Measurements from ENCODE around the gene PLCB4.
A peak's percentile ranks its signal among the peaks of the same experiment; 100 is the strongest.

The PLCB4 gene

GRCh38 chr20:9250511-9250910, 181.6 kb downstream of the PLCB4 start:
- no peak overlapping the region for H3K9ac ChIP-seq (ENCODE audit: low read length)
- H3K4me3 ChIP-seq (ENCODE audit: insufficient read depth in 1 of 2, low read depth in 1 of 2, low read length in 2 of 2) = no peak overlapping the region
- no peak overlapping the region for H3K18ac ChIP-seq (ENCODE audit: low read depth in 1 of 2, low read length in 2 of 2)
- no peaks in the 10 kb centered on the region for H3K9me3 ChIP-seq (ENCODE audit: control insufficient read depth, low read length)
- H2BK15ac ChIP-seq (ENCODE audit: low read depth, poor library complexity, severe bottlenecking) = no peak overlapping the region
- H2BK5ac ChIP-seq (ENCODE audit: low read depth, low read length, poor library complexity, severe bottlenecking) = no peak overlapping the region
- H2AFZ ChIP-seq (ENCODE audit: low read depth, low read length) = no peak overlapping the region
- H3K4me1 ChIP-seq (ENCODE audit: control insufficient read depth, insufficient read depth, low read depth, low read length) = peaks cover 4% of the 10 kb centered on the region
- no peak overlapping the region for H3K4me2 ChIP-seq (ENCODE audit: low read length, poor library complexity, severe bottlenecking)
- WGBS = 91% methylated on average over 1 of the region's 1 CpG
- H3K79me1 ChIP-seq (replicated peaks; ENCODE audit: low read length, poor library complexity, severe bottlenecking) = peaks cover 12% of the 10 kb centered on the region
- DNase-seq = no peak
- no peak overlapping the region for H3K4ac ChIP-seq (ENCODE audit: low read depth in 1 of 2, low read length in 2 of 2)
- no peak overlapping the region for H4K91ac ChIP-seq (ENCODE audit: low read length)
- H4K8ac ChIP-seq (ENCODE audit: low read length) = no peak overlapping the region
- no peak overlapping the region for H2BK12ac ChIP-seq (ENCODE audit: low read length in 2 of 2)
- H3K36me3 ChIP-seq (ENCODE audit: control insufficient read depth in 1 of 2, insufficient read depth in 2 of 2, low read depth in 1 of 2, low read length in 2 of 2) = no peaks in the 10 kb centered on the region
- H3K27ac ChIP-seq (ENCODE audit: low read length, poor library complexity, severe bottlenecking) = no peak overlapping the region
- H2BK120ac ChIP-seq (ENCODE audit: low read depth, low read length) = no peak overlapping the region
- H3K27me3 ChIP-seq (ENCODE audit: control insufficient read depth in 1 of 2, insufficient read depth in 1 of 2, low read length in 2 of 2) = no peaks in the 10 kb centered on the region
- no peak overlapping the region for H3K23ac ChIP-seq (ENCODE audit: low read length in 2 of 2)
- H3K14ac ChIP-seq (ENCODE audit: low read length in 2 of 2) = no peak overlapping the region
- no peak overlapping the region for H2AK5ac ChIP-seq (ENCODE audit: low read length, severe bottlenecking)

DNA sequence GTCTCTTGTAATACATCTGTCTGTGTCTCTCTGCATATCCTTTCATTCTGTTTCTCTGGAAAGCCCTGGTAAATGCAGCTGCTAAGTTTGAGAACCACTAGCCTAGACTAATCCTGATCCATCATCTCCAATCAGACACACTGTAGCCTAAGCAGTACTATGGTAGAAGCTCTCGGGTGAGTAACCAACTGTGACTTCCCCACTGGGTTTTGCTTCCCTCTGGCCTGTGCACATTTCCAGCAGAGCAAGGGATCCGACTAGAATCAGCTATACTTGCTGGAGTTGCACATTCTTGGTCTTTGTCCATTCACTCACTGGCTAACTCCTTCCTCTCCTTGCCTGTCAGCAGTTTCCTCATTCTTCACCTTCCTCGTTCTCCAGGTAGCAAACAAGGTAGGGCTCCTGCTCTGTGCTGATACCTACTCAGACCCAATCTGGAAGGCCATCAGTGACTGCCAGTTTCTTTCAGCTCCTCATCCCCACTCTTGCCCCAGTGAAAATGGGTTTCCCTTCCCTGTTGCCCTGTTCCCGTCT, 184.2 kb downstream of the PLCB4 start:
- Histone ChIP-seq H3K4me3 (ENCODE audit: insufficient read depth in 1 of 2, low read depth in 1 of 2, low read length in 2 of 2) (no peak overlapping the region), H4K91ac (ENCODE audit: low read length) (no peak overlapping the region), H4K8ac (ENCODE audit: low read length) (no peak overlapping the region), H3K36me3 (ENCODE audit: control insufficient read depth in 1 of 2, insufficient read depth in 2 of 2, low read depth in 1 of 2, low read length in 2 of 2) (no peaks in the 10 kb centered on the region), H3K79me1 (replicated peaks; ENCODE audit: low read length, poor library complexity, severe bottlenecking) (peaks cover 14% of the 10 kb centered on the region), H3K4me2 (ENCODE audit: low read length, poor library complexity, severe bottlenecking) (no peak overlapping the region), H3K4ac (ENCODE audit: low read depth in 1 of 2, low read length in 2 of 2) (no peak overlapping the region), H3K9me3 (ENCODE audit: control insufficient read depth, low read length) (no peaks in the 10 kb centered on the region), H3K4me1 (ENCODE audit: control insufficient read depth, insufficient read depth, low read depth, low read length) (peaks cover 4% of the 10 kb centered on the region), H2AFZ (ENCODE audit: low read depth, low read length) (no peak overlapping the region), H2BK15ac (ENCODE audit: low read depth, poor library complexity, severe bottlenecking) (no peak overlapping the region), H2BK5ac (ENCODE audit: low read depth, low read length, poor library complexity, severe bottlenecking) (no peak overlapping the region), H3K27me3 (ENCODE audit: control insufficient read depth in 1 of 2, insufficient read depth in 1 of 2, low read length in 2 of 2) (no peaks in the 10 kb centered on the region), H3K9ac (ENCODE audit: low read length) (no peak overlapping the region), H2BK12ac (ENCODE audit: low read length in 2 of 2) (no peak overlapping the region), H3K14ac (ENCODE audit: low read length in 2 of 2) (no peak overlapping the region), H3K23ac (ENCODE audit: low read length in 2 of 2) (no peak overlapping the region), H3K27ac (ENCODE audit: low read length, poor library complexity, severe bottlenecking) (peak overlapping the region; percentile 34), H2AK5ac (ENCODE audit: low read length, severe bottlenecking) (no peak overlapping the region), H3K18ac (ENCODE audit: low read depth in 1 of 2, low read length in 2 of 2) (no peak overlapping the region), H2BK120ac (ENCODE audit: low read depth, low read length) (no peak overlapping the region)
- no peak for DNase-seq
- WGBS = 91% methylated on average over 4 of the region's 4 CpGs

- Histone ChIP-seq H4K91ac (ENCODE audit: low read length) (no peak overlapping the region), H3K4me1 (ENCODE audit: control insufficient read depth, insufficient read depth, low read depth, low read length) (peaks cover 4% of the 10 kb centered on the region), H2AFZ (ENCODE audit: low read depth, low read length) (no peak overlapping the region), H3K9ac (ENCODE audit: low read length) (no peak overlapping the region), H3K4me2 (ENCODE audit: low read length, poor library complexity, severe bottlenecking) (no peak overlapping the region), H3K14ac (ENCODE audit: low read length in 2 of 2) (no peak overlapping the region), H2BK120ac (ENCODE audit: low read depth, low read length) (no peak overlapping the region), H3K18ac (ENCODE audit: low read depth in 1 of 2, low read length in 2 of 2) (no peak overlapping the region), H2BK5ac (ENCODE audit: low read depth, low read length, poor library complexity, severe bottlenecking) (no peak overlapping the region), H3K4me3 (ENCODE audit: insufficient read depth in 1 of 2, low read depth in 1 of 2, low read length in 2 of 2) (no peak overlapping the region), H3K9me3 (ENCODE audit: control insufficient read depth, low read length) (no peaks in the 10 kb centered on the region), H3K27me3 (ENCODE audit: control insufficient read depth in 1 of 2, insufficient read depth in 1 of 2, low read length in 2 of 2) (no peaks in the 10 kb centered on the region), H3K36me3 (ENCODE audit: control insufficient read depth in 1 of 2, insufficient read depth in 2 of 2, low read depth in 1 of 2, low read length in 2 of 2) (no peaks in the 10 kb centered on the region), H3K79me1 (replicated peaks; ENCODE audit: low read length, poor library complexity, severe bottlenecking) (peaks cover 12% of the 10 kb centered on the region), H3K4ac (ENCODE audit: low read depth in 1 of 2, low read length in 2 of 2) (no peak overlapping the region), H3K23ac (ENCODE audit: low read length in 2 of 2) (no peak overlapping the region), H2BK12ac (ENCODE audit: low read length in 2 of 2) (no peak overlapping the region), H2AK5ac (ENCODE audit: low read length, severe bottlenecking) (no peak overlapping the region), H3K27ac (ENCODE audit: low read length, poor library complexity, severe bottlenecking) (no peak overlapping the region), H4K8ac (ENCODE audit: low read length) (no peak overlapping the region), H2BK15ac (ENCODE audit: low read depth, poor library complexity, severe bottlenecking) (no peak overlapping the region)
- WGBS = 100% methylated on average over 1 of the region's 1 CpG
- DNase-seq = no peak
These were observed 186.3 kb downstream of the PLCB4 start for GRCh38 chr20:9255171-9255570.

DNA sequence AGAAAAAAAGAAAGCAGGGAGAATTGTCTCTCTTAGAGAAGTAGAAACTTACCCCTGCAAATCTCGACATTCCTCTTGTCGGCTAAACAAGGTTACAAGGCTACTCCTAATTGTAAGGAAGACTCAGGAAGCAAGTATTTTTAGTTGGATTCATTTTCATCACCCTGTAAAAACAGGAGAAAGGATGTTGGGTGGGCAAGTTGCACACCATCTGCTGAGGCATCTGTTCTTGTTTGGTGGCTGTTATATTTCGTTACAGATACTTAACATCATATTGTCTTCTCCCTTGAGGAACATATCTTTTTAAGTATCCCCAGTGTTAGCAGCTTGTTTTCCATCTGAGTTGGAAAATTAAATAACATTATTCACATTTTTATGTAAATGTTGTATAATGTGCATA, 187.5 kb downstream of the PLCB4 start:
- Histone ChIP-seq H2AFZ (ENCODE audit: low read depth, low read length) (no peak overlapping the region), H4K91ac (ENCODE audit: low read length) (no peak overlapping the region), H4K8ac (ENCODE audit: low read length) (no peak overlapping the region), H3K14ac (ENCODE audit: low read length in 2 of 2) (peak overlapping the region in 1 of 2 experiments; percentile 56), H3K9me3 (ENCODE audit: control insufficient read depth, low read length) (no peaks in the 10 kb centered on the region), H2BK12ac (ENCODE audit: low read length in 2 of 2) (no peak overlapping the region), H3K4ac (ENCODE audit: low read depth in 1 of 2, low read length in 2 of 2) (no peak overlapping the region), H3K79me1 (replicated peaks; ENCODE audit: low read length, poor library complexity, severe bottlenecking) (peaks cover 7% of the 10 kb centered on the region), H3K18ac (ENCODE audit: low read depth in 1 of 2, low read length in 2 of 2) (no peak overlapping the region), H3K27me3 (ENCODE audit: control insufficient read depth in 1 of 2, insufficient read depth in 1 of 2, low read length in 2 of 2) (no peaks in the 10 kb centered on the region), H2BK15ac (ENCODE audit: low read depth, poor library complexity, severe bottlenecking) (no peak overlapping the region), H3K4me1 (ENCODE audit: control insufficient read depth, insufficient read depth, low read depth, low read length) (peaks cover 4% of the 10 kb centered on the region), H3K36me3 (ENCODE audit: control insufficient read depth in 1 of 2, insufficient read depth in 2 of 2, low read depth in 1 of 2, low read length in 2 of 2) (no peaks in the 10 kb centered on the region), H3K9ac (ENCODE audit: low read length) (no peak overlapping the region), H3K4me2 (ENCODE audit: low read length, poor library complexity, severe bottlenecking) (no peak overlapping the region), H2BK5ac (ENCODE audit: low read depth, low read length, poor library complexity, severe bottlenecking) (no peak overlapping the region), H3K4me3 (ENCODE audit: insufficient read depth in 1 of 2, low read depth in 1 of 2, low read length in 2 of 2) (no peak overlapping the region), H2AK5ac (ENCODE audit: low read length, severe bottlenecking) (no peak overlapping the region), H2BK120ac (ENCODE audit: low read depth, low read length) (no peak overlapping the region), H3K27ac (ENCODE audit: low read length, poor library complexity, severe bottlenecking) (no peak overlapping the region), H3K23ac (ENCODE audit: low read length in 2 of 2) (no peak overlapping the region)
- WGBS = 100% methylated on average over 2 of the region's 3 CpGs
- no peak for DNase-seq
